GM19452 (cell line): ENCODE results near the gene TUBB2B.
A peak's percentile ranks its signal among the peaks of the same experiment; 100 is the strongest.

Experiments
- ATAC-seq: cut with Tn5 transposase; IDR thresholded peaks from one replicate; pipeline ENCODE4 v1.9.1; 2021; ENCODE audit not compliant: unreplicated experiment

TUBB2B gene

DNA sequence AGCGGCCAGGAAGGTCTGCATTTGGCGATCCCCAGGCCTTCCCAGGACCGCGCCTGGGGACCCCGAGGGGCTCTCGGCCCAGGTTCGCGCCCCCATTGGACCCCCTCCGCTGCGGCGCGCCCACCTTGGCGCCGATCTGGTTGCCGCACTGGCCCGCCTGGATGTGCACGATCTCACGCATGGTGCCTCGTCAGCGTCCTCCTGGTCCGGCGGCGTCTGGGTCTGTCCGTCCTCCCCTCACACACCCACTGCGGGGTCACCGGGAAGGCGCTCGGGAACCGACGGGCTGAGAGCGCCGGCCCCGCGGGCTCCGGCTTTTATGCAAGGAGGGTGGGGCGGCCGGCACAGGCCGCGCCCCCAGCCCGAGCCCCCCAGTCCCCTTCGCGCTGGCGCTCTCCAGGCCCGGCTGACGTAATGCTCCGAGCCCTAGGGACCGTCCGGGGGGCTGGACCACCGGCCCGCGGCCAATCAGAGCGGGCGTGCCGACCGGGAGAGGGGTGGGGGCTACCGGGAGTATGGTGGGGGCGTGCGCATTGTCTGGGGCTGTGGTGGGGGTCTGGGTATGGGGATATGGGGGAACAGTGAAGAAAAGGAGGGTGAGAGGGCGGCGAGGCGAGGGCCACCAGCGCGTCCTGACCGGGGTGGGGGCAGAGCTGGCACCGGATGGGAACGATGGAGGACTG lies at the start of gene TUBB2B:
Gene TUBB2B (minus strand): TSS at position 291 of the 683 bp plus-strand sequence. CDS start 110 bp downstream, at position 181.
- ATAC-seq = no peak

DNA sequence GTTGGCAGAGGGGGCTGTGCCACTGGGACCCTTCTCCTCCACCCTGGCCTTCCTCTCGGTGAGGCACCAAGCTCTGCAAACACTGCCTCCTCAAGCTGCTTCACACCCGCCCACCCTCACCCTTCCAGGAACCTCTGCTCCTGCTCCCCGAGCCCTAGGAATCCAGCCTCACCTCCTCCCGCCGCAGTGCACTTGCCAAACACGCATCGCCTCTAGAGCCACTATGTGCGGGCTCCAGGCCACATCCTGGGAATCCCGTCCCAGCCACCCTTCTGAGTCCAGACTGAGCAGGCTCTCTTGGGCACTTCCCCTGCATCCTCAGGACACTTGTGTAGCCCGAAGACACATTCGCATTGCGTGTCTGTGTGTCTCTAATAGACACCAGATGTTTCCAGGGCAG lies 49.8 kb upstream of the TUBB2B start:
- ATAC-seq = no peak

DNA sequence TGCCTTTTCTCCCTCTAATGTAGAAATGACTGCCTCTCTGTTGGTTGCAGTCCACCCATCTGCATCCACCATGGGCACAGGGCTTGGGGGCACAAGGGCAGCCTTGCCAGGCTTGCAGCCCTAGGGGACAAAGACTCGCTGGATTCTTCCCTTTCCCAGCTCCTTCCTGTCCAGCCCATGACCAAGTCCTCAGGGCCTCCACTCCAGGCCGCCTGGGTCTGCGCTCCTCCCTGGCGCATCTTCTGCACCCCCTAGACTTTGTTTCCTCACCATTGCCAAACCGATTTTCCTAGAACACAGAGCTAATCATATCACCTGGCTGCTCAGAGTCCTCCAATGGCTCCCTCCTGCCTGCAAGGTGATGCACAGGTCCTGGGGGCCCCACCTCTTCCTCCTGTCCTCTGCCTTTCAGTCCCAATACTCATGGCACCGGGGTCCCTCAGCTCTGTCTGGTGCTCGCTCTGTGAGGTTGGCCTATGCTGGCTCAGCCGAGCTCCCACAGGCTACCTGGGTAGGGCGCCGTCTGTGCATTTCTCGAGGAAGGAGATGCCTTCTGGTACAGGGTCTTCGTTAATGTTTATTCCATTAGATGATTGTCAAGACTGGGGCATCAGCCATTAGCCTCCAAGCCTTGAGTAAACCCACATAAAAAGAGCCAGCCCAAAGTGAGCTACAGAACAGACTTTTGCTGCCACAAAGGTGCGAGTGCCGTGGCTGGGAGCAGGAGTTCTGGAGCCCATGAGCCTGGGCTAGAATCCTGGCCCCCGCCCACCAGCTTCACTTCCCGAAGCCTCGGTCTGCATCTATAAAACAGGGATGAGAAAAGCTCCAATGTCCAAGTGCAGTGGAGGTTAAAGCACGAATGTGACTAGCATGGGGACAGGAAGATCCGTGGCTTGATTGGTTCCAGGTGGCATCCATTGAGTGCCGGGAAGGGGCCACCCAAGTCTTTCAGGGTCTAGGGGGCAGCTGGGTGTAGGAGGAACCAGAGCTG lies 49.0 kb upstream of the TUBB2B start:
- no peak for ATAC-seq

DNA sequence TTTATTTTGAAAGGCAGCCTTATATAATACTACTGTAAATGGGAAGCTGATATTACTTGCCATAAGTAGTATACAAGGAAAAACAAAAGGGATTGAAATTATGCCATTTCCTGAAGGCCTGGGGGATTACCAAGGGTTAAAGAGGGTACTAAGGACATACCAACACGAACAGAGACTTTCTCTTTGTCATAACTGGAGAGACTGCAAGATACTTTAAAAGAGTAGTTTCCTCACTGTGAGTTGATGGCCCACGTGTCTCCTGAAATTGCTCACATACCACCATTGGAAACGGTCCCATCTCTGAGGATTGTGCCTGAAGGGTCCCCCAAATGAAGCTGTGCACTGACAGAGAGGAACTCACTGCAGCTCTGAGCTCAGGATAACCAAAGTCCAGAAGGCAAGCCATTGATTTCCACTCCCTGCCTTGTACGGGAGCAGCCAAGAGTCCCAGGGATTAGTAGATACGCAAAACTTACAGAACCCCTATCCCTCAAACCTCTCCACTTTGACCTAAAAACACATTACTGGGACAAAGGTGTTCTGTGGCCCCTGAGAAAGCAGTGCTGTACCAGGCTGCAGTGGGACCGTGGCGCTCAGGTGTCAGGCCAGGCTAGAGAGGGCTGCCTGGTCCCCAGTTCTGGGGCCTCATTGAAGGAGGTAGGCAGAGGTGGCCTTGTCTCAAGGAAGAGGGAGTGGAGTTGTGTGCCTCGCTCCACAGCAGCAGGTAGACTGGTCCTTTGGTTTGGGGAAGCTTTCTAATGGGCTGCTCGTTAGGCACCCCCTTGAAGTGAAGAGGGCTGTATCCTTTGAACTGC lies 46.5 kb upstream of the TUBB2B start:
- no peak for ATAC-seq

DNA sequence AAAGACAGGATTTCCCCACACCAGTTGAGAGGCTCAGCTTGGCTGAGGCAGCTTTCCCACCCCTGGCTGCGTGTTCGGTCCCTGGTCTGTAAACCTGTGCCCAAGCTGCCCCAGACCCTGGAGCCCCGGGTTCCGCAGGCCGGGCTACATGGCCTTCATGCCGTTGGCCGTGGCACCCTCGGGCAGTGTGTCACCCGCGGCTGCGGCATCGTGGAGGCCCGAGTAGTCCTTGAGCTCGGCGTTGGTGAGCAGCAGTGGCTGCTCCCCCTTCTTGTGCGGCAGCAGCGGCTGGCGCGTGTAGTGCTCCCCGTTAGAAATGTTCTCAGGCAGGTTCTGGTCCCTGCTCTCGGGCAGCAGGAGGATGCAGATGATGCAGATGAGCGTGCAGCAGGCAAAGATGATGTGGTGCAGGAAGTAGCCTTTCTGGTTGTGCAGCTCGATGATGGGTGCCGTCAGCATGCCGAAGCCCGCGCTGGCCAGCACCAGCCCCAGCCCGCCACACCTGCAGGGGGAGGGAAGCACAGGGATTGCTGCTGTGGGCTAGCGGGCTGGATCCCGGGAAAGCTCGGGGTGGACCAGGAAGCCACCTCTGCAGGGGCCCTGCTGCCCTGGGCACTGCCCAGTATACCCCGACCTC lies 45.6 kb upstream of the TUBB2B start:
- no peak for ATAC-seq

DNA sequence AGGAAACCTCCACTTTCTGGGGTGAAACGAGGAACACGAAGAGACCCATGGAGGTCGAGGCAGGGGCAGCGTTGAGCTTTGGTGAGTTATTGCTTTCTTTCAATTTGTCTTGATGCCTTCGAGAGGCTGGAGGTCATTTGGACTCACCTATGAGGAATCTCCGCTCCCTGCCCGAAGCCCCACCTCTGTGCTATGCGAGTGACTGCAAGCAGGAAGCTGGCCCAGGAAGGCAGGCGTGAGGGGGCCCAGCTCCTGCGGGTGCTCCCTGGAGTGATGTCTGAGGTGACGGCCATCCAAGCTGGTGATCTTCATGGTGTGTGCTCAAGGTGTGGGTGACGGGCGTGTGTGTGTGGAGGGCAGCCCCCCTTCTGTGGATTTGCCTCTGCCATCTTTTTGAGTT lies 44.3 kb upstream of the TUBB2B start:
- ATAC-seq = no peak

DNA sequence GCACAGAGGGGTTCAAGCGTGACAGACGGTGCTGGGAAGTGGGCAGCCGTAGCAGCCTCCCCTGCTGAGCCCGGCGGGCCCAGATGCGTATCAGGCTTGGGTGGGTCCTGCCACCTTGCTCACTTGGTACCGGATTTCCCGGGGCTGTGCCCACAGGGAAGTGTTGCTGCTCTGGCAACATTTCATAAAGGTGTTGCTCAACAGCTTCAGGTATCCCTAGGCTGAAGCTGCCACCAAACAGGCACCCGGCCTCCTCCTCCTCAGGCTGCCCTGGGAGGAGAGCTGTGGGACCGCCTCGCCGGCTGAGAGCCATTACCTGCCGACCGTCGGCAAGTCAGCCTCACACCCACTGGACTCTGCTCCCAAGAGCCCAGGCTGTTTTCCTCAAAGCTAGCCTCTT lies 42.8 kb upstream of the TUBB2B start:
- no peak for ATAC-seq

DNA sequence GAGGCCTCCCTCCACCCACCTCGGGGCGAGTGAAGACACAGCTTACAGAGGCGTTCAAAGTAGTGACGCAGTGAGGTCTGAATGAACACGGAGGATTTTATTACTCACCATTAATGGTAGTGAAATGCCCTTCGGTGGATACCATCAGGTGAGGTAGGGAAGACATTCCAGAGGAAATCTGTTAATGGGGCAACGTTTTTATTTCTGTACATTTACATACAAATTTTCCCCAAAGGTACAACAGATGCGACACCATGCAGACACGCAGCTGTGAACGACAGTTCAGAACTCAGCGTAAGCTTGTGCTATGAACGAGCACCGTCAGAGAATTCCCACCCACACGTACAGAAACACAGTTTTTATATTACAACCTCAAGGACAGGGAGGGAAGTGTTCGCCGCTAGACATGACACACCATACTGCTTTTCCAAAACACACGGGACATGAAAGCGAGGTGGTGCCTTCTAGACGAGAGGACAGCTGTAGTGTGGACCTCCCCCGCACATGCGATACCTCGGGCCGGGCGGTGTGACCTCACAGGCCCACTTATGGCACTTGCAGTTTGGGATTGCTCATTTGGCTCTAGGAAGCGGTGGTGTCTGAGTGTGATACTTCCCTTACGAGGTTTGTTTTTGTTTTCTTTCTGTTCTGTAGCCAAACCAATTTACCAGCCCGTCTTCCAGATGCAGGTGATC lies 42.0 kb upstream of the TUBB2B start:
- ATAC-seq = no peak

DNA sequence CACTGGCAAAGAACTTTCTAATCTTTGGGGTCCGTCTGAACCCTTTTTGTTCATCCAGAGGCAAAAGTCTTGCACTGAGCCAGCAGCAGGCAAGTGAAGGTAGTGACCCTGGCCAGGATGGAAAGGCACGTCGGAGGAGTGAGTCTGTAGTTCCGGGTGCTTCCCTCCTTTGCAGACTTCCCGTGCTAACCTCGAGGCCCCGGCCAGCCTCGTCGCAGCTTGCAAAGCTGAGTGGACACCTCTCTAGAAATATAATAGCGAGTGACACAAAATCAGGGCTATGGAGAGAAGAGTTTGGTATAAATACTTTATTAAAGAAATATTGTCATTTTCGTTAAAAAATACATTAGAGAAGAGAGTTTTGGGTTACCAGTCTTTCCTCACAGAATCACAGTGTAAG lies 41.2 kb upstream of the TUBB2B start:
- no peak for ATAC-seq

DNA sequence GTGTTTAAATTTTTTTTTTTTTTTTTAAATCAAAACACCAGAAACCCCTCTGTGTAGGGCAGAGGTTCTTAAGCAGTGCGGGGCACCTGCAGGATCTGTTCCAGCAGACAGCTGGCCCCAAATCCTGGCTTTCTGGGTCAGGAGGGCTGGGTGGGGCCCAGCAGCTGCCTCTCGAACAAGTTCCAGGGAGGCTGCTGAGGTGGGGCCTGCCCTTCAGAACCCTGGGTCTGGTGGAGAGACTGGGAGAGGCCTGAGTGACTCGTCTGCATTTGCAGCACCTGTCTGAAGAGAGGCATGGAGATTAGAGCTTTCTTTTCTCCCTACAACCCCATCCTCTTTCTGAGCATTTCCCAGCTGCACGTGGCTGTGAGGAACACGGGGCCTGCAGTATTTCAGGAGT lies 39.7 kb upstream of the TUBB2B start:
- ATAC-seq = no peak

DNA sequence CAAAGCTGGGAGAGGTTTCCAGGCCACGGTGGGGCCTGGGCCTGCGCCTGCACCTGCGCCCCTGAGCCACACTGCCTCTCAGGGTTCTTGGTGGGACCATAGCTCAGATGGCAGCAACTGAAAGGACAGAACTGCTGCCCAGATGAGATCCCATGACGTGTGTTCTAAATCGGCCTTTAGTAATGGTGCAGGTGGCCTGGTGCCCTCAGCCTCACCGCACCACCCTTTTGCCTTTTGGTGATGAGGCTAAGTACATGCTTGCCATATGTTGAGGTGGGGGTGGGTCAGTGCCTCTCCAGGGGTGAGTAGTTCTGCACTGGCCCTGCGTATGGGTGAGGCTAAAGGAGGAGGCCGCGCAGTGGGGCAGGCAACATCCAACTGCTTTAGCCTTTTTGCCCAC lies 38.7 kb upstream of the TUBB2B start:
- no peak for ATAC-seq

DNA sequence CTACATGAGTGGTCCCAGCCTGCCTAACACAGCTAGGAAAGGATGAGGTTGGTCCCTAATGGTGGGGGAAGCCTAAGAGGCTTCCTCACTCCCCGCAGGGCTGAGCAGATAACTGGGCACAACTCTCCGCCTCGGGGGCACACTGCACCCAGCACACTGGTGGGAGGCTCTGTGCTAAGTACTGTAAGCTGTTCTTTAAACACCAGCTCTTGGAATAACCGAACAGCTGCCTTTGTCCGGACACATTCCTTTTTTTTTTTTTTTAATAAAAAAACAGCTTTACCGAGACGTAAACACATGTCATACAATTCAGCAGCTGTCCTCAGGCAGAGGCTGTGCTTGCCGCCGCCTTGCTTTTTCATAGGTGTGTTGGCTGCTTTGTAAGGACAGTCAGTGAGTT lies 38.2 kb upstream of the TUBB2B start:
- ATAC-seq = no peak

DNA sequence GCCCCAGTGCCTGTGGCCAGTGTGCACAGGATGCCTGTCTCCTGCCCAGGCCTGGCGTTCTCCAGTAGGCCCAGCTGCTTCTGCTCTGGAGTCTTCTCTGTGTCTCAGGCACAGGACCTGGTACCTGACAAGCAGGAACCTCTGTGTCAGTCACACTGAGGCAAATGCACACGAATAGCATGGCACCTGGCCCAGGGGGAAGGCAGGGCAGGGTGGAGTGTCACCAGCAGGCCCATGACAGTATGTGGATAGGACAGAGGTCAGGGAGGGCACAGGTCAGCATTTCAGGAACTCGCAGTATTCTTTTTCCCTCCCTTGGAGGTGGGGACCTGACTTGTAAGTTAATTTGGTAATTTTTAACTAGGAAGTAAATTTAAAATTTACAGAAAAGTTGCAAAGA lies 36.9 kb upstream of the TUBB2B start:
- ATAC-seq = no peak

DNA sequence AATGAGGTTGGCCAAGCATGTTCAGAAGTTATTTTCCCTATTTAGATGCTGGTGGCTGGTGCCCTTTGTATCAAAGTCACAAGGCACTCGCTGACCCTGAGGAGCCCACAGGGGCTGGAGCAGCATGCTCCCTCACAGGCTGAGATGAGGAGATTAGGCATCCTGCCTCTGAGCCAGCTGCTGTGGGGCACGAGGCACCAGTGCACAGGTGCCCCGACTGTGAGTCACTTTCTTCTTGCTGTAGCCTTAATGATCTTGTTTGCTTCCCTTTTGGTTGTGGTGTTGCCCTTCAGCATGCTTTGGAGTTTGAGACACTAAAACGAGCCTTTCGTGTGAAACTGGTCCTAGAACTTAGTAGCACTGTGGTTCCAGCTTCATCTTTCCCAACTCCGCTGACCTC lies 35.6 kb upstream of the TUBB2B start:
- ATAC-seq = no peak

DNA sequence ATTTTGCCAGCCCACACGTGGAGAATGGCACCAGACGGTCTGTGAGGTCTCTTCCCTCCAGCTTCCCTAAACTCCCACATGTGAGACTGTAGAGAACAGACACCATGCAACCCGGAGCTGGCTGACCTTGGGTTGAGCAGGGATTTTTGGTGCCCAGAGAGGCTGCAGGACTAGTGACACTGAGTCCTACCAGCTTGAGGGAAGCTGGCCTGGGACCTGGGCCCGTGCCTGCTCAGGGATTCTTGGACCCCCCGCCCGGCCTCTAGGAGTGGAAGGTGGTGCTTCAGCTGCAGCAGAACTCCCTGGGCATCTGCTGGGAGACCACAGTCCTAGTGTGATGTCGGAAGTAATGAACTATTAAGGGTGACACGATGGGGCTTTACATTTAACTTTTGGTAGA lies 34.5 kb upstream of the TUBB2B start:
- no peak for ATAC-seq

DNA sequence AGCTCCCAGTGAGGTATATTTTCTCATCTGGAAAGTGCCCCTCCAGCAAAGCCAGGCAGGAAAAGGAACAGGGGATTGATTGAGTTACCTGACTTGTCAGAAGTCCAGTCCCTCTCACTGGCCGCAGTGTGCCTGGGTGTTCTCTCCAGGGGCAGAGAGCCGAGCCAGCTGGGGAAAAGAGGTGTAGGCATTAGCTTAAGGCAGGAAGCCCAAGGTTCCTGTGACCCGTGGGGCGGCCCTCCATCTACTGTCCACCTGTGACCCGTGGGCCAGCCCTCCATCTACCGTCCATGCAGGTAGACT lies 34.0 kb upstream of the TUBB2B start:
- no peak for ATAC-seq

DNA sequence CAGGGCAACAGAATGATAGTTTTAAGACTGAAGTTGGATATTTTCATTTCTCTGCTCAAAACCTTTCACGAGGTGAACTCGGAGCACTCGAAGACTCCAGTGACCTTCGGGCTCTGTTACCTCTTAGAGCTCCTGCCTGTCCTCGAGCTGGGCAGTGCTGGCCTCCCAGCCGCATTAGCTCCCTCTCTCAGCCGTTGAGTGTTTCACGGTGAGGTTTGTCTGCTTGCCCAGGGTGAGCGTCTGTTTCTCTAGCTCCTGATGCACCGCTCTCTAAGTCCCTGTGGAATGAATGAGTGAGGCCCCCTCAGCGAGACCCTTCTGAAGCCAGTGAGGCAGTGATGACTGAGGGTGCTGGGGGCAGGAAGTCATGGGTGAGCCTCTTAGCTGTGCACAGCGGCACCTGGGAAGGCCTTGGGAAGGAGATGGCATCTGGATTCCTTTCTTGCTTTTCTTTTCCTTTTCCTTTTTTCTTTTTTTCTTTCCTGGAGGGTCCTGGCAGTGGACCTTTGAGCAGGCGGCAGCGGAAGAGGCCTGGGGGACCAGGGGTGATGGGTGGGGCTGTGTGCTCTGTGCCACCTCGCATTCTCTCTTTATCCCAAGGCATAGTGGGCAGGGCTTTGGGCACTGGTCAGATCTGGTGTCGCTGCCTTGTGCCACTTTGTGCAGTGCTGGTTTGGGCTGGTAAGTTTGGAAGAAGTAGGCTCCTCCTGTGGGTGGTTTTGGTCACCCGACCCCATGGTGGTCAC lies 33.5 kb upstream of the TUBB2B start:
- ATAC-seq = no peak

DNA sequence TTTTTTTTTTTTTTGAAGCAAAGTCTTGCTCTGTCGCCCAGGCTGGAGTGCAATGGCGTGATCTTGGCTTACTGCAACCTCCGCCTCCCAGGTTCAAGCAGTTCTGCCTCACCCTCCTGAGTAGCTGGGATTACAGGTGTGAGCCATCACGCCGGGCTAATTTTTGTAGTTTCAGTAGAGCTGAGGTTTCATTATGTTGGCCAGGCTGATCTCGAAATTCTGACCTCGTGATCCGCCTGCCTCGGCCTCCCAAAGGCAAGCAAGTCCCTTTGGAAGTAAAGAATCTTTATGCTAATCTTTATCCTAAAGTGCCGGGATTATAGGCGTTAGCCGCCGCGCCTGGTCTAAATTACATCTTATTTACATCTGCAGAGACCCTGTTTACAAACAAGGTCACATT lies 32.8 kb upstream of the TUBB2B start:
- no peak for ATAC-seq

DNA sequence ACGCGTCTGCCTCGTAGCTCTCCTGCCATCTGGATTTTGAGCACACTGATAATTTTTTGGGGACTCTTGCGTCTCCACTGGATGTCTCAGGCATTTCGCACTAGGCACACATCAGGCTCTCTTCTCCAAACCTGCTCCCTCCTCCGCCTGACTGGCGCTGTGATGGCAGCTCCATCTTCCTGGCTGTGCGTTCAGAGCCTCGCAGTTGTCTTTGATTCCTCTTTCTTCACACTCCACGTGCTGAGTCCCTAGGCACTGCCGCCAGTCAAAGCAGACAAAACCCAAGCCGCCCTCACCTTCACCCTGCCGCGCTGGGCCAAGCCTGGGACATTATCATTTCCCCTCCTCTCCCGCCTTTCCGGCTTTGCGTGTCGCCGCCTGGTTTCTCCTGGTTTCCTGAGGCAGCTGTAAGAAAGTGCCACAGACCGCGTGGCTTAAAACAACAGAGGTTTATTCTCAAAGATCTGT lies 32.1 kb upstream of the TUBB2B start:
- ATAC-seq = peak; percentile 27
